SHP77 treated with DMSO at 0.1 percent for 48 hours (cell line): ENCODE data around the gene SCARB2.

Experiments
- DNase-seq: peaks from one replicate; lab custom pipeline; 2025; lab: John Stamatoyannopoulos, UW

Gene SCARB2

DNA sequence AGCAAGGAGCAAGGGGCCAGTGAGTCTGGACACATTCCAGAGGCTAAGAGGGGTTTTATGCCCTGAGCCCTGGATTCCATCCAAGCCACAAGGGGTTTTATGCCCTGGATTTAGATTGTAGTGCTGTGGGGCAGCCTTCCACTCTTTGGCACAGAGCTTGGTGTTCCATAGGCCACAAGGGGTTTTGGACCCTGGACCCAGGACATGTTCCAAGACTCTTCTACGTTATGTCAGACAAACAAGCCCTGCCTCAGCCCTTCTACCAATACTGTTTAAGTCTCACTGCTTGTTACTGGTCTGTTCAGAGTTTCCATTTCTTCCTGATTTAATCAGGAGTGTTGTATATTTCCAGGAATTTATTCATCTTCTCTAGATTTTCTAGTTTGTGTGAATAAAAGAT lies 12.8 kb upstream of the SCARB2 start:
- no peak for DNase-seq

- DNase-seq, result no peak
These were observed 10.5 kb upstream of the SCARB2 start for GRCh38 chr4:76224171-76224570.

DNA sequence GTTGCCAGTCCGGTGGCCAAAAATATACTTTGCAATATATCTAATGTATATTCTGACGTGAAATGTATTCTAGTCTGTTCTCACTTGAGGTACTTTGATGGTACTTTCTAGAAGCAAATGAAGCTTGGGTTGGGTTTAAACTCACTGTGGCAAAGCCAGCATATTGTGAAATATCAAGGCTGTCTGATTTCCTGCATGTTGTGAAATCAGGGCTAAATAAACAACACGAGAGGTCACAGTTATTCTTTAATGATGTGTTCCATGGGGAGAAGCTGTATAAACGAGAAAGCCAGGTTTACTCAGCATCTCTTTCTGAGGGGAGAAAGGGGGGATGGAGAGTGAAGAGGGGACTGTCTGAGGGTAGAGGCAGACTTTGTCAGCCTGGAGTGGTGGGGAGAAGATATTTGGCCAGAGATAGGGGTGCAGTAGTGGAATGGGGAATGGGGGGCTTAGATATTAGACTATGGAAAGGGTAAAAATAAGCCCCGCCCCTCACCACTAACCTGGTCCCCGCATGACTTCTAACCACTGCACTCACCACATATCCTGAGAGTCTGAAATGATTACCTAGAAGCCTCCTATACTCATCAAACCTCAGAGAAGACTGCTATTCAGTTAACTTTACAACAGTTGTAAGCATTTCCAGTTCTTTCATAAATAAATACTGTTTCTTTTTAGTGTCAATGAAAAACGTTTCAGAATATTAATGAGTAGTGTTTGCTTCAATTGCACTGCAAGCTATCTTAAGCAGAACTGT lies 5.9 kb upstream of the SCARB2 start:
- no peak for DNase-seq

- no peak for DNase-seq
These were observed 3.6 kb upstream of the SCARB2 start for GRCh38 chr4:76216975-76217814.

- DNase-seq, result no peak
These were observed 2.9 kb upstream of the SCARB2 start for GRCh38 chr4:76216524-76216923.

DNA sequence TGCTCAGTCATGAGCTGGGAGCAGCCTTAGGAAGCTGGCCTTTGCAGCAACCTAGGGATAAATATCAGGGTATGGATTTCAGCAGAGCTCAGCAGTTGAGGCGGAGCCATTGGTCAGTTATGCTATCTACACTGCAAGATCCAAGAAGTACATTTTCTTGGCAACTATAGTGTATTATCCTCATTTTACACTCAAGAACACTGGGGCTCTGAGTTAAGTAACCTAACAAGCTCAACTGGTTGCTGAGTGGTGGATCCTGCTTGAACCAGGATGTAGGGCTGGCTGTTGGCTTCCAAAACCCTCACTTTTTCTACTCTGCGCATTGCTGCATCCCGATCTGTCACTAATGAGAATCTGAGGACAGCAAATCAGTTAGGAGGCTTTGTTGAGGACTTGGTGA lies 1.5 kb upstream of the SCARB2 start:
- DNase-seq, result no peak

- DNase-seq, result no peak
These were observed 602 bp upstream of the SCARB2 start for GRCh38 chr4:76214177-76214675.

DNA sequence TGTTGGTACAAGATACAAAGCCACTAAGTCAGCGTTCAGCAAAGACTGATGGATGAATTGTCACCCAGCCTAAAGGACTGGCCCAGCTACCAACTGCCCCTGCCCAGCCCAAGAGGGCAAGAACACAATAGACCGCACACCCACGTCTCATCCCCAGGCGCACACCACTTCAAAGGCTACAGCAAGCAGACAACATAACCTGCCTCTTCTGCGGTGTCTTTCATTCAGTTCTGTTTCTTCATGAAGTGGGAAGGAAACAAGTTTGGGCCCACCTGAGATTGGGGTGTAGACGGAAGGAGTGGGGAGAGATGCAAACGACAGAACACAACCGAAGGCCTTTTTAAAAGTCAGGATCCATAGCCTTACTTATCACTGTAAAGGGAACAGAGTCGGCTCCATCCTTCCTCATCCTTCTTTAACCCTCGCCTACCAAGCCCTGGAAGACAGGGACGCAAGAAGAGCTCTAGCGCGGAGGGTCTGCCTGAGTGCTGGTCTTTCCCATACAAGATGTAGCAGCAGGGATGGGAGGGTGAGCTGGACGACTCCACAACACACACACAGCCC lies 691 bp downstream of the SCARB2 start:
- DNase-seq, result peak; percentile 35

- no peak for DNase-seq
These were observed 1.6 kb downstream of the SCARB2 start for GRCh38 chr4:76211769-76212708.

- DNase-seq, result no peak
These were observed 3.2 kb downstream of the SCARB2 start for GRCh38 chr4:76210452-76210851.

DNA sequence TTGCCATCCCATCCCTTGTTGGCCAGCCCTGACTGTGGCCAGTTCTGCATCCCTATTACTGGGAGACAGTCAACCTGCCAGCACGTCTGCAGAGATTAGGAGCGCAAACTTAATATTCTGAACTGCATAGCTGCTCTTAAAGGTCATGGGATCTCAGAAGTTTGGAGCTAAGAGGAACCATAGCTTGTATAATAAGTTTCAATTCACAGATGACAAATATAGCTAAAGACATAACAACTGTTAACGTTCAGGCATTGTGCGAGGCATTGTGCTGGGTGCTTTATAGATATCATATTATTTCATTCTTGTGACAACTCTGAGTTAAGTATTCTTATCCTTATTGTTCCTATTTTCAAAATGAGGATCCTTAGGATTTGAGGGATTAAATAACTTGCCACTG lies 3.7 kb downstream of the SCARB2 start:
- DNase-seq, result no peak

GRCh38 chr4:76208005-76208765 lies 5.4 kb downstream of the SCARB2 start:
- DNase-seq, result peak; percentile 63

- DNase-seq, result no peak
These were observed 6.1 kb downstream of the SCARB2 start for GRCh38 chr4:76207549-76207948.

- no peak for DNase-seq
These were observed 7.2 kb downstream of the SCARB2 start for GRCh38 chr4:76206222-76206942.

- no peak for DNase-seq
These were observed 8.1 kb downstream of the SCARB2 start for GRCh38 chr4:76205476-76205875.

- DNase-seq, result no peak
These were observed 8.7 kb downstream of the SCARB2 start for GRCh38 chr4:76204936-76205335.

DNA sequence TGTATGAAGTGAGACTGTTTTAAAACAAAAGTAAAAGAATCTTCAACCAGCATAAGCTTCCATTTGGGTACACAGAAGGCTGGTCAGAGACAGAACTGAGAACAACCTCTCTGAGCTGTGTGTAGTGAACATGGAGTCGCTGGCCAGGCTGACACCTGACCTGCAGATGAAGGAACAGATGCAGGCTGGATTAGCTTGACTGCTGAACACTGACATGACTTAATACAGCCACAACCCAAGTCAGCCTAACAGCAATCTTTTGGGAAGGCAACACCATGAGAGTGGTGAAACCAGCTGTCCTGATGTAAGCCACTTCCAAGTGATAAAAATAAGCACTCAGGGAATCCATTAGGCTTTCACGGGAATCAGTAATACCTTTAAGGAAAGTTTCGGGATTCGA lies 10.1 kb downstream of the SCARB2 start:
- DNase-seq, result no peak

- no peak for DNase-seq
These were observed 12.3 kb downstream of the SCARB2 start for GRCh38 chr4:76201276-76201675.

- DNase-seq, result peak; percentile 83
These were observed 12.8 kb downstream of the SCARB2 start for GRCh38 chr4:76200771-76201231.

GRCh38 chr4:76199664-76200211 lies 13.9 kb downstream of the SCARB2 start:
- no peak for DNase-seq
